KMS-11 (cell line): ENCODE results near the gene MPRIP.

Source experiments
- H2AFZ ChIP-seq: fragments of 200-600 bp; sonication (generic); 2 replicates; pipeline ENCODE4 v1.6.1; 2016; ENCODE audit warnings: antibody characterized with exemption, mixed run types, low read depth
- H3K27ac ChIP-seq: fragments of 200-600 bp; sonication (generic); 2 replicates; pipeline ENCODE4 v1.6.1; 2016; ENCODE audit warnings: mild to moderate bottlenecking, mixed run types
- H3K27me3 ChIP-seq: fragments of 200-600 bp; sonication (generic); 2 replicates; pipeline ENCODE4 v1.6.1; 2017; ENCODE audit warnings: mild to moderate bottlenecking, low read depth, mixed run types, moderate library complexity; ENCODE audit not compliant: insufficient read depth
- H3K36me3 ChIP-seq: fragments of 200-600 bp; sonication (generic); 2 replicates; pipeline ENCODE4 v1.6.1; 2017; ENCODE audit warnings: mild to moderate bottlenecking, mixed run types; ENCODE audit not compliant: insufficient read depth
- H3K4me1 ChIP-seq: fragments of 200-600 bp; sonication (generic); 2 replicates; pipeline ENCODE4 v1.6.1; 2016; ENCODE audit warnings: mild to moderate bottlenecking, low read depth, mixed run types; ENCODE audit not compliant: poor library complexity, severe bottlenecking
- H3K4me2 ChIP-seq: fragments of 200-600 bp; sonication (generic); 2 replicates; pipeline ENCODE4 v1.7.0; 2016; ENCODE audit warnings: mild to moderate bottlenecking, mixed run types
- H3K4me3 ChIP-seq: fragments of 200-600 bp; sonication (generic); IDR thresholded peaks from 2 replicates; pipeline ENCODE4 v1.6.1; 2017; ENCODE audit warnings: low read depth, low read length, mixed read lengths; ENCODE audit not compliant: insufficient read depth
- H3K79me2 ChIP-seq: fragments of 200-600 bp; sonication (generic); 2 replicates; pipeline ENCODE4 v1.6.1; 2016; ENCODE audit warnings: low read depth, mixed run types; ENCODE audit not compliant: insufficient read depth
- H3K9ac ChIP-seq: fragments of 200-600 bp; sonication (generic); 2 replicates; pipeline ENCODE4 v1.6.1; 2016; ENCODE audit warnings: mild to moderate bottlenecking, mixed run types
- H4K20me1 ChIP-seq: fragments of 200-600 bp; sonication (generic); 2 replicates; pipeline ENCODE4 v1.6.1; 2016; ENCODE audit warnings: mild to moderate bottlenecking, mixed run types; ENCODE audit not compliant: insufficient read depth
- TF ChIP-seq, protein P1 (sequence below): fragments of 200-600 bp; sonication (generic); conservative IDR thresholded peaks from 2 replicates; pipeline ENCODE4 v1.6.1; 2017; ENCODE audit warnings: low read depth, mild to moderate bottlenecking, antibody characterized with exemption, low read length, moderate library complexity, mixed read lengths

The MPRIP gene

DNA sequence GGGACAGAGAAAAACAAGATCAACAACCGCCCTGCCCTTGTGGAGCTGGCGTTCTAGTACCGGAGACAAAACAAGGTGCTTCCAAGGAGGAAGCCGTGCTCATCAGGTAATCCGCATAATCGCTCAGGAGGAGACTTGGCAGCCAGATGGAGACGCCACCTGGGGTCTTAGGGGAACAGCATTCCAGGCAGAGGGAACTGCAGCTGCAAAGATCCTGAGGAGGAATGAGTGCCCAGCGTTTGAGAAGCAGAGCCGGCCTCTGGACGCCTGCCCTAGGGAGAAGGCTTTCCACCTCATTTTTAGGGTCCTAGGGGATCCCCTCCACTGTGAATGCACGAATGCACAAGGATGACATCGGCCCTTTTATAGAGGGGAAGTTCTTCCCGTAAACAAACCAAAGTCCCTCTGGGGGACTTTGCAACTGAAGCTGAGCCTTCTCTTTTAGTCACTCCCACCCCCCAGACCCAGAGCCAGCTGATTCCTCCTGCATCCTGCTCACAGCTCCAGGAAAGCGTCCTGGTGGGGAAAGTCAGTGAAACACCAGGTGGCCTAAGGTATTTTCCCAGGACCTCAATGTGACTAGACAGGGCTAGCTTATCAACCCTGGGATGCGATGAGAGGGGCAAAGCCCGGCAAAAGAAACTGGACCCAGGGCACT is 13.2 kb upstream of the MPRIP start:
- Histone ChIP-seq H3K79me2 (no peaks in the 10 kb centered on the region), H3K9ac (no peak overlapping the region), H3K4me3 (no peak overlapping the region), H3K36me3 (no peaks in the 10 kb centered on the region), H3K4me2 (no peak overlapping the region), H2AFZ (no peak overlapping the region), H3K4me1 (no peaks in the 10 kb centered on the region), H3K27me3 (no peaks in the 10 kb centered on the region), H3K27ac (no peak overlapping the region), H4K20me1 (no peaks in the 10 kb centered on the region)
- TF ChIP-seq, protein P1, sequence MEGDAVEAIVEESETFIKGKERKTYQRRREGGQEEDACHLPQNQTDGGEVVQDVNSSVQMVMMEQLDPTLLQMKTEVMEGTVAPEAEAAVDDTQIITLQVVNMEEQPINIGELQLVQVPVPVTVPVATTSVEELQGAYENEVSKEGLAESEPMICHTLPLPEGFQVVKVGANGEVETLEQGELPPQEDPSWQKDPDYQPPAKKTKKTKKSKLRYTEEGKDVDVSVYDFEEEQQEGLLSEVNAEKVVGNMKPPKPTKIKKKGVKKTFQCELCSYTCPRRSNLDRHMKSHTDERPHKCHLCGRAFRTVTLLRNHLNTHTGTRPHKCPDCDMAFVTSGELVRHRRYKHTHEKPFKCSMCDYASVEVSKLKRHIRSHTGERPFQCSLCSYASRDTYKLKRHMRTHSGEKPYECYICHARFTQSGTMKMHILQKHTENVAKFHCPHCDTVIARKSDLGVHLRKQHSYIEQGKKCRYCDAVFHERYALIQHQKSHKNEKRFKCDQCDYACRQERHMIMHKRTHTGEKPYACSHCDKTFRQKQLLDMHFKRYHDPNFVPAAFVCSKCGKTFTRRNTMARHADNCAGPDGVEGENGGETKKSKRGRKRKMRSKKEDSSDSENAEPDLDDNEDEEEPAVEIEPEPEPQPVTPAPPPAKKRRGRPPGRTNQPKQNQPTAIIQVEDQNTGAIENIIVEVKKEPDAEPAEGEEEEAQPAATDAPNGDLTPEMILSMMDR: no peak

DNA sequence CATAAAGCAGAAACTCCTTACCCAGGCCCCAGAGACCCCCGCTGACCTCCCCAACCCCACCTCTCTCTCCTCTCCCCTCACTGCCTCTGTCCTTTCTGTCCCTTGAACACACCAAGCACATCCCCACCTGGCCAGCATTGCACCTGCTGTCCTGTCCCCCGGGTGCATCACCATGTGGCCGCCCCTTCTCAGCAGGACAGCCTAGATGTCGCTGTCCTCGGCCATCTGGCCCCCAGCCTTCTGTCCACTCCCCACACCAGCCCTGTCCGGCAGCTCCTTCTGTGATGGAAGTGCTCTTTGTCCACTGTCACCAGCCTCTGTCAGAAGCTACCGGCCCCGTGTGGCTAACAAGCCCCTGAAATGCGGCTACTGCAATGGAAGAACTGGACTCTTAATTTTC is 12.3 kb upstream of the MPRIP start:
- TF ChIP-seq, protein P1: no peak
- Histone ChIP-seq H3K36me3 (no peaks in the 10 kb centered on the region), H3K4me3 (no peak overlapping the region), H3K79me2 (no peaks in the 10 kb centered on the region), H4K20me1 (no peaks in the 10 kb centered on the region), H3K4me2 (no peak overlapping the region), H3K27ac (no peak overlapping the region), H3K4me1 (no peaks in the 10 kb centered on the region), H2AFZ (no peak overlapping the region), H3K27me3 (no peaks in the 10 kb centered on the region), H3K9ac (no peak overlapping the region)

DNA sequence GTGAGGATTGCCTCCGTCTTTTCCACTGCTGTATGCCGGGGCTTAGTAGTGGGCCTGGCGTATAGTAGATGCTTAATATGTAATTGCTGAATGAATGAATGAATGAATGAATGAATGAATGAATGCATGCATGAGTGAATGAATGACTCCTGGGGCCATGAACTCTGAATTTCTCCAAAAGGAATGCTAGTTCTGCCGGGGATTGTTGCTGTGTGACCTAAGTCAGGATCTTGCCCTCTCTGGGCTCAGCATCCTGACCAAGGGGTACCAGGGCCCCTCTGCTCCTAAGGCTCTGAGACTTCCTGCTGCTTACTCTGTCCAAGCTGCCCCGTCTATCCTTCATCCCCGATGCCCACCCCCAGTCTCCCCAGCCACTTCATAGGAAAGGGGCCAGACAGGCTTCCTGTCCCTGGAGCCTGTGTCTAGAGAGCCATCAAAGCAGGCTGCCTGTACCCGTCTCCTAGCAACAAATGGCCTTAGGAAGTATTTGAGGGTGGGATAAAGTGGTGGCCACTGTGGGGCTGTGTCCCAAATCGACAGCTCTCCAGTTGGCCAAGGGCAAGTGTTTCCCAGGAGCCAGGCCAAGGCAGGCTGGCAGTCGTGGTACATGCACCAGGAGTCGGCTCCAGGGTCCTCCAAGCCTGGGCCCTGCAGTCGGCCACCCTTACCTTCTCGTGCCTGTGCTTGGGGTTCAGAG is 11.6 kb upstream of the MPRIP start:
- no peaks in the 10 kb centered on the region for H3K36me3 ChIP-seq
- H3K27me3 ChIP-seq: no peaks in the 10 kb centered on the region
- H3K4me2 ChIP-seq: no peak overlapping the region
- no peaks in the 10 kb centered on the region for H4K20me1 ChIP-seq
- no peaks in the 10 kb centered on the region for H3K4me1 ChIP-seq
- H3K4me3 ChIP-seq: no peak overlapping the region
- TF ChIP-seq, protein P1: no peak
- no peak overlapping the region for H2AFZ ChIP-seq
- H3K9ac ChIP-seq: no peak overlapping the region
- H3K79me2 ChIP-seq: no peaks in the 10 kb centered on the region
- no peak overlapping the region for H3K27ac ChIP-seq

DNA sequence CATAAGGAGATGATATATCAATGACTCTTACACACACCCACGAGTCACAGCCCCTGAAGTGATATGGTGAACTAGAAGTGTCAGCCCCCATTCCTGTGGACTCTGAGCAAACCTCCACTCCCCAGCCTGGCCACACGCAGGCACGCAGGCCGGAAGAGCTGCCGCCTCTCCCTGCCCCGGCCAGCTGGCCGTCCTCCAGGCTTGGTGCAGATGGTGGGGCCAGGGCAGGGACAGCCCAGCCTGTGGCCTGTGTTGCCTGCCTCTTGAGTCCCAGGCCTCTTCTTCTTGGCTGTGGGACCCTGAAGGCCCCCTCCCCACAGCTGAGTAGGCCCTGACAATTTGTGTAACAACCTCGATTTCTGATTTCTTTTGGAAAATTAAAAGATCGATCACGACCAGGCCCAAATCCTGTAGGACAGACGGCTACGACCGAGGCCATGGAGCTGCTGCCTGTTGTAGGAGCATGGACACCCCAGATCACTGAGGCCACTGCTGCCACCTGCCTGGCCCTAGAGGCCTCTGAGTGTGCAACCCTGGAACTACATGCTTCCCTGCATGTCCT is 10.0 kb upstream of the MPRIP start:
- no peaks in the 10 kb centered on the region for H3K36me3 ChIP-seq
- H3K4me1 ChIP-seq: no peaks in the 10 kb centered on the region
- H4K20me1 ChIP-seq: no peaks in the 10 kb centered on the region
- H2AFZ ChIP-seq: no peak overlapping the region
- TF ChIP-seq, protein P1: no peak
- no peak overlapping the region for H3K9ac ChIP-seq
- H3K4me3 ChIP-seq: no peak overlapping the region
- H3K4me2 ChIP-seq: no peak overlapping the region
- no peaks in the 10 kb centered on the region for H3K79me2 ChIP-seq
- H3K27me3 ChIP-seq: no peaks in the 10 kb centered on the region
- H3K27ac ChIP-seq: no peak overlapping the region
